ENCODE results near the gene FUT7. TPM values are rescaled to one million over a fixed set of nuclear protein-coding genes. Genes with fewer than 3 reads are reported as not detected.
A peak's percentile ranks its signal among the peaks of the same experiment; 100 is the strongest.

The FUT7 gene
- total RNA-seq, 1 donor: not detected

- Histone ChIP-seq H2AFZ (ENCODE audit: low read length) (no peak overlapping the region), H3K4me1 (ENCODE audit: insufficient read depth, low read length) (peaks cover 13% of the 10 kb centered on the region), H3K27ac (ENCODE audit: low read depth, low read length) (no peak overlapping the region), H3K36me3 (ENCODE audit: insufficient read depth, low read length) (no peaks in the 10 kb centered on the region), H4K20me1 (ENCODE audit: insufficient read depth, low read length) (peaks cover 19% of the 10 kb centered on the region), H3K79me2 (ENCODE audit: insufficient read depth, low read length) (peaks cover 5% of the 10 kb centered on the region), H3K4me2 (ENCODE audit: insufficient read depth, low read length) (no peak overlapping the region), H3K4me3 (ENCODE audit: insufficient read depth, low read length) (no peak overlapping the region), H3K9me3 (ENCODE audit: low read depth, low read length) (no peaks in the 10 kb centered on the region), H3K27me3 (ENCODE audit: insufficient read depth, low read length) (peaks cover 59% of the 10 kb centered on the region)
- peak; percentile 97 for DNase-seq (ENCODE audit: insufficient read length, low spot score, missing footprints)
- peak; percentile 49 for TF ChIP-seq CTCF (IDR thresholded peaks at IDR 0.05; ENCODE audit: extremely low read depth, low read depth, low read length)
These were observed 17.9 kb upstream of the FUT7 start for GRCh38 chr9:137049544-137050449.

GRCh38 chr9:137048655-137049543 is 17.0 kb upstream of the FUT7 start:
- peaks cover 14% of the 10 kb centered on the region for H3K79me2 ChIP-seq (ENCODE audit: insufficient read depth, low read length)
- H3K27ac ChIP-seq (ENCODE audit: low read depth, low read length): no peak overlapping the region
- peaks cover 51% of the 10 kb centered on the region for H3K27me3 ChIP-seq (ENCODE audit: insufficient read depth, low read length)
- no peak overlapping the region for H3K4me3 ChIP-seq (ENCODE audit: insufficient read depth, low read length)
- no peak for TF ChIP-seq CTCF (IDR thresholded peaks at IDR 0.05; ENCODE audit: extremely low read depth, low read depth, low read length)
- H3K9me3 ChIP-seq (ENCODE audit: low read depth, low read length): no peaks in the 10 kb centered on the region
- no peak for DNase-seq (ENCODE audit: insufficient read length, low spot score, missing footprints)
- H3K4me2 ChIP-seq (ENCODE audit: insufficient read depth, low read length): no peak overlapping the region
- peaks cover 15% of the 10 kb centered on the region for H3K4me1 ChIP-seq (ENCODE audit: insufficient read depth, low read length)
- peaks cover 27% of the 10 kb centered on the region for H4K20me1 ChIP-seq (ENCODE audit: insufficient read depth, low read length)
- H3K36me3 ChIP-seq (ENCODE audit: insufficient read depth, low read length): no peaks in the 10 kb centered on the region
- H2AFZ ChIP-seq (ENCODE audit: low read length): no peak overlapping the region

- peak; percentile 75 for TF ChIP-seq CTCF (IDR thresholded peaks at IDR 0.05; ENCODE audit: extremely low read depth, low read depth, low read length)
- Histone ChIP-seq H3K4me3 (ENCODE audit: insufficient read depth, low read length) (peak within 1 kb of the TSS; percentile 83), H3K4me1 (ENCODE audit: insufficient read depth, low read length) (peaks cover 15% of the 10 kb centered on the region), H4K20me1 (ENCODE audit: insufficient read depth, low read length) (peaks cover 36% of the 10 kb centered on the region), H3K79me2 (ENCODE audit: insufficient read depth, low read length) (peaks cover 30% of the 10 kb centered on the region), H2AFZ (ENCODE audit: low read length) (peak within 1 kb of the TSS; percentile 89), H3K27me3 (ENCODE audit: insufficient read depth, low read length) (peaks cover 31% of the 10 kb centered on the region), H3K36me3 (ENCODE audit: insufficient read depth, low read length) (no peaks in the 10 kb centered on the region), H3K27ac (ENCODE audit: low read depth, low read length) (no peak within 1 kb of the TSS), H3K9me3 (ENCODE audit: low read depth, low read length) (no peaks in the 10 kb centered on the region), H3K4me2 (ENCODE audit: insufficient read depth, low read length) (peak within 1 kb of the TSS; percentile 93)
- DNase-seq (ENCODE audit: insufficient read length, low spot score, missing footprints): peak; percentile 100
These were observed 14.3 kb upstream of the FUT7 start, which contains the start of gene NPDC1 for GRCh38 chr9:137046088-137046787. TSS of gene NPDC1 (minus strand) at chr9:137046177. CDS start at chr9:137045989, 188 bp downstream.

Measured in osteoblast (primary cell).